Measurements from ENCODE around the gene CSTF3.

The CSTF3 gene

DNA sequence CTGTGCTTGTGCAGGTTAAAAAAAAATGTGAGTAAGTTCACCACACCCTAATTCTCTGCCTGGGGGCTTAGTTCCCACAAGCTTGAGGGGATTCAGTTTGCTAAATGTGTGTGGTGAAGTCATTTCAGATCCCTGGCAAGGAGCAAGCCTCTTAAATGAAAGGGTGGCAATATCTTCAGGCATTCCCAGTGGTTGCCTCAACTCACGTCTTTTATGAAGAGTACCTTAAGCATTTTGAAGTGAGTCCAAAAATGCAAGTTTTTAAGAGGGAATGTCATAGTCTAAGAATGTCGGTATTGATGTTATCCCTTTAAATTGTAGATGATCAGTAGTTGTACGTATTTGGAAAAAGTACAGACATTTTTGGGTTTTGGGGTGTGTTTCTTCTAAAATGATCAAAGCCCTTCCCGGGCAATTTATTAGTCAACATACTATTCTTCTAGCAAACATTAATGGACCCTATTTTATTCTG, 117.0 kb downstream of the CSTF3 start:
- DNase-seq, result no peak

- no peak for DNase-seq
Measured at GRCh38 chr11:33043221-33043830, 118.0 kb downstream of the CSTF3 start.

DNA sequence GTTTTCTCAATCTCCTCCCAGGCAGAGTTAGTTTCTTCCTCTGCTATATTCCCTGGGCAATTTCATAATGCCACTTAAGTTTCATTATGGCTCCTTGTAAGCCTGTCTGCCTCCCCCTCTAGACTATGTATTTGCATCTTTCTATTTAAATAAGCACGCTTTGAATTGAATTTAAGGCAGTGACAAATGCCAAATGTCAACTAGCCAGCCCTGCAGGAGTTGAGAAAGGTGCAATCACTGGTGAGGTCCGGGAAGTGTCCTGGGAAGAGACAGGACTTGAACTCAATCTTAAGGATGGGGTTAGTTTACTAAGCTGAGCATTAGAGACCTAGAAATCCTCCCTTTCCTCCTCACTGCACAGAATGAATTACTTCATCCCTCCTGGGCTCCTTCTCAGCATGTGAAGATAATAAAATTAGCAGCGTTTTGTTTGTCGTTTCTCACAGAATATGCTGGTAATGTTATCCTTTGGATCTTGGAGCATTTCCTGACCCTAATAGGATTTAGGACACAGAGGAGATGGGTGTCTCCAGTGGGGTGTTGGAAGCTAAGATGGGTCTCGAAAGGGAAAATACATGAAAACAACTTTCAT, 120.3 kb downstream of the CSTF3 start:
- DNase-seq, result no peak

DNA sequence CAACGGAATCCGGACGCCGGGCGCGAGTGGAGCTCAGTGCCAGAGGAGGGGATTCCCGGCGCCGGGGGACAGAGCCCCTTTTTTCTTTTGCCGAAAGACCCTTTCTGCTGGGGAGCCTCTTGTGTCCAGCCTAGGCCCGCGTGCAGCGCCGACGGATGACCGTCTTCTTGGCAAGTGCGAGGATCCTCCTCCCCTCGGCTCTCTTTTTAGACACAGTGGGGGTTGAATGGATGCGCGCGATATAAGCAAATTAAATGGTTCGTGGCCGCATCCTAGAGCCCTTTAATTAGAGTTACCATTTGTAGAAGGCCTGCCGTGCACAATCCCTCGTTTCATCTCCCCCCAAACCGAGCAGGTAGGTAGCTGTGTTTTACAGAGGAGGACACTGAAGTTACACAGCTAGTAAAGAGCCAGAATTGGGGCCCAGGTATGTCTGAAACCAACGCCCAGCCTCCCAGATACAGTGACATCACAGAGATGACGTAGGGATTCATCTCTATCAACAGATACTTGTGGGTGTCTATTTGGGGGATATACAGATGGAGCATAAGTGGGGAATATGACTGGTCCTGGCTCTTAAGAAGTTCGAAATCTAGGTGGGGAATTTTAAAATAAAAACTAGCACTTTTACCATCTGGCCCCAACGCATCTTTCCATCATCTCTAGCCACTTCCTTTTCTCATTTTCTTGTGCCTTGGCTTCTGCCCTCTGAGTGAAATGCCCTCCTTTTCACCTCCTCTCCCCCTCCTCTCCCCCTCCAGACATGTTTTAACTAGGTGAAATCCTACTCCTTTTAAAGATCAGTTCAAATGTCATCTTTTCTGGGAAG, 121.0 kb downstream of the CSTF3 start:
- DNase-seq, result no peak

GRCh38 chr11:33039274-33040032, 121.8 kb downstream of the CSTF3 start, which contains the start of gene TCP11L1:
TCP11L1 (plus strand) TSS chr11:33039572; CDS start chr11:33043774, 4,202 bp downstream.
- peak; percentile 100 for DNase-seq

- no peak for DNase-seq
Measured at GRCh38 chr11:33035011-33035410, 126.3 kb downstream of the CSTF3 start.

Measured in right kidney (tissue), 1 donor.